Liver (tissue), 9 donors: Measurements from ENCODE around the gene CASQ2. TPM values are rescaled to one million over a fixed set of nuclear protein-coding genes. Genes with fewer than 3 reads are reported as not detected.

Source experiments
- DNase-seq: peaks from one replicate; pipeline ENCODE4 v3.0.0-alpha.2; 2017; ENCODE audit warnings: low spot score
- H3K27ac ChIP-seq, 2 donors: one replicate each; pipeline ENCODE4 v1.7.0; 2013; ENCODE audit warnings: inconsistent platforms in 2 of 2, low read length in 2 of 2, control low read depth in 1 of 2, low read depth in 1 of 2, mild to moderate bottlenecking in 1 of 2
- H3K27me3 ChIP-seq, 4 donors: one replicate each; pipeline versions ENCODE4 v1.6.1 to v1.7.0; 2013; ENCODE audit warnings: low read length in 3 of 4, inconsistent platforms in 1 of 4, mild to moderate bottlenecking in 1 of 4, moderate library complexity in 1 of 4; ENCODE audit not compliant: control insufficient read depth in 4 of 4, insufficient read depth in 4 of 4
- H3K36me3 ChIP-seq, 4 donors: one replicate each; pipeline versions ENCODE4 v1.6.1 to v1.7.0; 2013; ENCODE audit warnings: low read length in 3 of 4, mild to moderate bottlenecking in 3 of 4, low read depth in 1 of 4, moderate library complexity in 1 of 4; ENCODE audit not compliant: control insufficient read depth in 4 of 4, insufficient read depth in 3 of 4
- H3K4me1 ChIP-seq, 4 donors: one replicate each; pipeline versions ENCODE4 v1.6.1 to v1.7.0; 2013; ENCODE audit warnings: low read length in 3 of 4, mild to moderate bottlenecking in 3 of 4, moderate library complexity in 1 of 4; ENCODE audit not compliant: control insufficient read depth in 4 of 4, insufficient read depth in 4 of 4
- H3K4me3 ChIP-seq, 3 donors: one replicate each; pipeline versions ENCODE4 v1.6.1 to v1.7.0; 2013; ENCODE audit warnings: low read length in 3 of 3, control low read depth in 1 of 3, low read depth in 1 of 3, mild to moderate bottlenecking in 1 of 3
- H3K9ac ChIP-seq, 2 donors: one replicate each; pipeline ENCODE4 v1.7.0; 2013; ENCODE audit warnings: low read length in 2 of 2, mild to moderate bottlenecking in 2 of 2, moderate library complexity in 2 of 2, control low read depth in 1 of 2, low read depth in 1 of 2
- H3K9me3 ChIP-seq, 4 donors: one replicate each; pipeline versions ENCODE4 v1.6.1 to v1.7.0; 2013; ENCODE audit warnings: low read length in 3 of 4; ENCODE audit not compliant: control insufficient read depth in 4 of 4
- ATF3 ChIP-seq: IDR thresholded peaks from 2 replicates; pipeline ENCODE4 v1.6.1; 2016; ENCODE audit warnings: antibody characterized with exemption
- CTCF ChIP-seq: fragments of 150-350 bp; IDR thresholded peaks from 2 replicates; pipeline ENCODE4 v1.5.1; 2017; ENCODE audit warnings: improper control_type of control experiment, low read depth, low read length; ENCODE audit not compliant: missing input control
- EGR1 ChIP-seq, 2 donors: IDR thresholded peaks; 2 replicates each; pipeline ENCODE4 v1.6.1; 2016 to 2018; ENCODE audit warnings: antibody characterized with exemption in 2 of 2, low read depth in 2 of 2
- FOXA1 ChIP-seq: IDR thresholded peaks from 2 replicates; pipeline ENCODE4 v1.6.1; 2016; ENCODE audit warnings: antibody characterized with exemption
- FOXA2 ChIP-seq: IDR thresholded peaks from 2 replicates; pipeline ENCODE4 v1.6.1; 2016; ENCODE audit warnings: antibody characterized with exemption
- GABPA ChIP-seq, 2 donors: IDR thresholded peaks in 1 of 2; conservative IDR thresholded peaks in 1 of 2; 2 replicates each; pipeline ENCODE4 v1.6.1; 2016; ENCODE audit warnings: antibody characterized with exemption in 2 of 2, mild to moderate bottlenecking in 1 of 2, moderate library complexity in 1 of 2
- HNF4A ChIP-seq, 2 donors: conservative IDR thresholded peaks; 2 replicates each; pipeline ENCODE4 v1.6.1; 2016; ENCODE audit warnings: antibody characterized with exemption in 2 of 2, mild to moderate bottlenecking in 2 of 2
- HNF4G ChIP-seq: IDR thresholded peaks from 2 replicates; pipeline ENCODE4 v1.6.1; 2016; ENCODE audit warnings: antibody characterized with exemption
- JUND ChIP-seq, 2 donors: IDR thresholded peaks; 2 replicates each; pipeline ENCODE4 v1.6.1; 2016; ENCODE audit warnings: antibody characterized with exemption in 2 of 2
- MAX ChIP-seq: IDR thresholded peaks from 2 replicates; pipeline ENCODE4 v1.6.1; 2016; ENCODE audit warnings: antibody characterized with exemption
- RAD21 ChIP-seq, 2 donors: IDR thresholded peaks; 2 replicates each; pipeline ENCODE4 v1.6.1; 2016; ENCODE audit warnings: antibody characterized with exemption in 2 of 2, mild to moderate bottlenecking in 2 of 2
- REST ChIP-seq: IDR thresholded peaks from 2 replicates; pipeline ENCODE4 v1.6.1; 2016; ENCODE audit warnings: antibody characterized with exemption, mild to moderate bottlenecking
- RXRA ChIP-seq, 2 donors: IDR thresholded peaks; 2 replicates each; pipeline ENCODE4 v1.6.1; 2017 to 2018; ENCODE audit warnings: antibody characterized with exemption in 2 of 2, mild to moderate bottlenecking in 1 of 2
- SP1 ChIP-seq: IDR thresholded peaks from 2 replicates; pipeline ENCODE4 v1.6.1; 2018; ENCODE audit warnings: antibody characterized with exemption, mild to moderate bottlenecking
- TAF1 ChIP-seq: conservative IDR thresholded peaks from 2 replicates; pipeline ENCODE4 v1.6.1; 2016; ENCODE audit warnings: antibody characterized with exemption, mild to moderate bottlenecking
- YY1 ChIP-seq: IDR thresholded peaks from 2 replicates; pipeline ENCODE4 v1.6.1; 2016; ENCODE audit warnings: antibody characterized with exemption, mild to moderate bottlenecking
- WGBS: extraction: QIAGEN DNeasy Blood & Tissue Kit; methylation state at CpG from one replicate; pipeline ENCODE4 v1.1.7; 2013; 5-methylcytosine and 5-hydroxymethylcytosine counted together
- polyA plus RNA-seq, 2 donors: library from polyadenylated mRNA; stranded (reverse) in 1 of 2; unstranded in 1 of 2; fragments of 200-250 nt in 1 of 2; fragments of >200 nt in 1 of 2; fragmentation: Nextera tagmentation in 1 of 2; extraction: Ambion mirVana in 1 of 2; gene quantifications; one replicate each; pipeline versions ENCODE4 v1.2.1 to v1.2.3, GENCODE V29; 2013 to 2015
- total RNA-seq, 2 donors: library from RNA; depleted of rRNA; stranded (reverse); fragments of >200 nt; gene quantifications; one replicate each; pipeline ENCODE4 v1.2.3, GENCODE V29; 2014
- donor health status: healthy.
- donor health status: healthy.
- donor health status: healthy.
- donor health status: healthy.
- donor health status: healthy.

Gene CASQ2
- total and polyA plus RNA-seq, 4 donors: 0.33 to 1.1 TPM; not detected in 2

GRCh38 chr1:115796036-115796435 lies 27.5 kb upstream of the CASQ2 start (continued):
- TF ChIP-seq REST (no peak), RAD21 (IDR thresholded peaks at IDR 0.05) (no peak)

GRCh38 chr1:115794976-115795639 lies 26.6 kb upstream of the CASQ2 start:
- H3K27ac ChIP-seq: no peak overlapping the region
- TF ChIP-seq GABPA (IDR thresholded peaks at IDR 0.05 in 1 of 2, conservative IDR thresholded peaks at IDR 0.05 in 1 of 2) (no peak), CTCF (no peak), HNF4A (conservative IDR thresholded peaks at IDR 0.05) (no peak), TAF1 (no peak), SP1 (no peak), EGR1 (IDR thresholded peaks at IDR 0.05; ENCODE audit: low read depth in 2 of 2) (no peak), ATF3 (no peak), FOXA2 (no peak), MAX (no peak), HNF4G (no peak), JUND (IDR thresholded peaks at IDR 0.05) (no peak), YY1 (no peak), RXRA (IDR thresholded peaks at IDR 0.05) (no peak), FOXA1 (no peak)
- peaks cover 0 to 3% (median 0%) of the 10 kb centered on the region in 4 donors for H3K9me3 ChIP-seq
- no peaks in the 10 kb centered on the region for H3K36me3 ChIP-seq
- H3K4me1 ChIP-seq: no peaks in the 10 kb centered on the region
- H3K4me3 ChIP-seq: no peak overlapping the region
- DNase-seq: no peak
- WGBS: 66% methylated on average over 4 of the region's 4 CpGs
- H3K9ac ChIP-seq: no peak overlapping the region
- peaks cover 0 to 5% (median 2%) of the 10 kb centered on the region in 4 donors for H3K27me3 ChIP-seq

- H3K27me3 ChIP-seq: peaks cover 0 to 9% (median 2%) of the 10 kb centered on the region in 4 donors
- H3K4me3 ChIP-seq: no peak overlapping the region
- no peaks in the 10 kb centered on the region for H3K4me1 ChIP-seq
- TF ChIP-seq RAD21 (IDR thresholded peaks at IDR 0.05) (no peak), FOXA1 (no peak), RXRA (IDR thresholded peaks at IDR 0.05) (no peak), TAF1 (no peak), HNF4A (conservative IDR thresholded peaks at IDR 0.05) (no peak)
- H3K9ac ChIP-seq: no peak overlapping the region
- H3K36me3 ChIP-seq: no peaks in the 10 kb centered on the region
- H3K27ac ChIP-seq: no peak overlapping the region
- WGBS: 33% methylated on average over 9 of the region's 9 CpGs
- DNase-seq: no peak
- peaks cover 0 to 4% (median 2%) of the 10 kb centered on the region in 4 donors for H3K9me3 ChIP-seq
Measured at GRCh38 chr1:115793162-115793561, 24.6 kb upstream of the CASQ2 start.
